Skeletal muscle satellite cell (primary cell): Measurements from ENCODE around the gene TTC28.
"Not testable (repeated sequence)": the region's sequence is repeated elsewhere in the genome, so short reads cannot be mapped to it uniquely, and the experiment has no call there.

Source experiments
- H3K27me3 ChIP-seq: 2 replicates; pipeline ENCODE4 v1.7.0; 2013; ENCODE audit warnings: low read length; ENCODE audit not compliant: control insufficient read depth, insufficient read depth
- H3K36me3 ChIP-seq: 2 replicates; pipeline ENCODE4 v1.7.0; 2013; ENCODE audit warnings: mild to moderate bottlenecking, control low read depth, low read length; ENCODE audit not compliant: insufficient read depth
- H3K4me1 ChIP-seq: 2 replicates; pipeline ENCODE4 v1.7.0; 2013; ENCODE audit warnings: low read length; ENCODE audit not compliant: control insufficient read depth, insufficient read depth
- H3K4me2 ChIP-seq: 2 replicates; pipeline ENCODE4 v1.7.0; 2013; ENCODE audit warnings: mild to moderate bottlenecking, low read length
- H3K4me3 ChIP-seq: 2 replicates; pipeline ENCODE4 v1.7.0; 2013; ENCODE audit warnings: low read length
- H3K9ac ChIP-seq: 2 replicates; pipeline ENCODE4 v1.7.0; 2013; ENCODE audit warnings: mild to moderate bottlenecking, low read depth, low read length, moderate library complexity
- H3K9me3 ChIP-seq: replicated peaks from 2 replicates; pipeline ENCODE4 v1.7.0; 2013; ENCODE audit warnings: mild to moderate bottlenecking, control low read depth, low read length

Gene TTC28

DNA sequence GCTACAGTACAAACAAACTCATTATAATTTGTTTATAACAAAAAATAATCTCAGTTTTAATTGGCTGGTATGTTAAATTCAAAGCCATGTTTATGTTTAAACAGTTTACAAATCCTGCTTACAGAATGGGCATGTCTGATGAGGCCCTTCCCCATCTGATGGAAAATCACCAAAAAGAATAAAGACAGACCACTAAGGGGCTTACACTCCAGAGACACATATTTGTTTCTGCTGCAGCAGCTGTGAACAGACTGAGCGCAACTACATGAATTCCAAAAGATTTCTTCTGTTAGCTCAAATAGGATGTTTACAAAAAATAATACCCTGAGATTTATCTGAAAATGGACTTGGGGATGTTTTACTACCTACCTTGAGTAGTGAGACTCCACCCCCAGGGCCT lies 585.9 kb downstream of the TTC28 start:
- Histone ChIP-seq H3K9me3 (no peaks in the 10 kb centered on the region), H3K36me3 (no peaks in the 10 kb centered on the region), H3K27me3 (no peaks in the 10 kb centered on the region), H3K4me3 (no peak overlapping the region), H3K4me1 (no peaks in the 10 kb centered on the region), H3K4me2 (no peak overlapping the region), H3K9ac (no peak overlapping the region)

DNA sequence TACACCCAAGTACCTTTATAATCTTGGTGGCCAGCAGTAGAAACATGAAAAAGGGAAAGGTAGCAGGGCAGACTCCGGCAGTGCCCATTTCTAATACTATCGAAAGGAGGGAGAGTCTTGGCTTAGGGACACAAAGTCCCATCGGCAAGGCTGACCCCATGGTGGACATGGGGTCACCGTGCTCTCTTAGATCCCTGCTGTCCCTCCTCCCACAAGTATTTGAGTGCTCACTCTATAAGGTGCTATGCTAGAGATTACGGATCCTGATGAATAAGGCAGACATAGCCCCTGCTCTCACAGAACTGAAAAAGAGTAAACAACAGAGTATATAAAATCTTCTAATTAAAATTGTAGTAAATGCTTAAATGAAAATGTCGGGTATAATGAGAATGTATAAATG lies 588.2 kb downstream of the TTC28 start:
- Histone ChIP-seq H3K9me3 (no peaks in the 10 kb centered on the region), H3K9ac (no peak overlapping the region), H3K27me3 (no peaks in the 10 kb centered on the region), H3K4me3 (no peak overlapping the region), H3K4me1 (no peaks in the 10 kb centered on the region), H3K4me2 (no peak overlapping the region), H3K36me3 (no peaks in the 10 kb centered on the region)

DNA sequence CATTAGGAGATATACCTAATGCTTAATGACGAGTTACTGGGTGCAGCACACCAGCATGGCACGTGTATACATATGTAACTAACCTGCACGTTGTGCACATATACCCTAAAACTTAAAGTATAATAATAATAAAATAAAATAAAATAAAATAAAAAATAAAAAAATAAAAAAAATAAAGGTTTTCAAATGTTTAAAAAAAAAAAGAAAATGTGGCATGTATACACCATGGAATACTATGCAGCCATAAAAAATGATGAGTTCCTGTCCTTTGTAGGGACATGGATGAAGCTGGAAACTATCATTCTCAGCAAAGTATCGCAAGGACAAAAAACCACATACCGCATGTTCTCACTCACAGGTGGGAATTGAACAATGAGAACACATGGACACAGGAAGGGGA lies 590.1 kb downstream of the TTC28 start:
- H3K9me3 ChIP-seq, H3K4me2 ChIP-seq, H3K27me3 ChIP-seq, H3K36me3 ChIP-seq, H3K4me3 ChIP-seq, H3K4me1 ChIP-seq, H3K9ac ChIP-seq: not testable (repeated sequence)

DNA sequence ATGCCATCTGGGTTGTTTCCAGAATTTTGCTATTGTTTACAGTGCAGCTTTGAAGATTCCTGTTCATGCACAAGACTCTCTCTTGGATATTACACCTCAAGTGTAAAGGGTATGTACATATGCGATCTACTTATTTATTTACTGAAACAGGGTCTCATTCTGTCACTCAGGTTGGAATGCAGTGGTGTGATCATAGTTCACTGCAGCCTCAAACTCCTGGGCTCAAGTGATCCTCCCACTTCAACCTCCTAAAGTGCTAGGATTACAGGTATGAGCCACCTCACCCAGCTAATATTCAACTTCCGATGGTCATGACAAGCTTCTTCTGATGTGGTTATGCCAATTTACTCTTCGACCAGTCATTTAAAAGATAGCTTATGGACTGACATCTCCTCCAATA lies 602.5 kb downstream of the TTC28 start:
- no peak overlapping the region for H3K4me2 ChIP-seq
- peaks cover 8% of the 10 kb centered on the region for H3K4me1 ChIP-seq
- H3K9me3 ChIP-seq: no peaks in the 10 kb centered on the region
- H3K9ac ChIP-seq: no peak overlapping the region
- no peak overlapping the region for H3K4me3 ChIP-seq
- no peaks in the 10 kb centered on the region for H3K36me3 ChIP-seq
- no peaks in the 10 kb centered on the region for H3K27me3 ChIP-seq

DNA sequence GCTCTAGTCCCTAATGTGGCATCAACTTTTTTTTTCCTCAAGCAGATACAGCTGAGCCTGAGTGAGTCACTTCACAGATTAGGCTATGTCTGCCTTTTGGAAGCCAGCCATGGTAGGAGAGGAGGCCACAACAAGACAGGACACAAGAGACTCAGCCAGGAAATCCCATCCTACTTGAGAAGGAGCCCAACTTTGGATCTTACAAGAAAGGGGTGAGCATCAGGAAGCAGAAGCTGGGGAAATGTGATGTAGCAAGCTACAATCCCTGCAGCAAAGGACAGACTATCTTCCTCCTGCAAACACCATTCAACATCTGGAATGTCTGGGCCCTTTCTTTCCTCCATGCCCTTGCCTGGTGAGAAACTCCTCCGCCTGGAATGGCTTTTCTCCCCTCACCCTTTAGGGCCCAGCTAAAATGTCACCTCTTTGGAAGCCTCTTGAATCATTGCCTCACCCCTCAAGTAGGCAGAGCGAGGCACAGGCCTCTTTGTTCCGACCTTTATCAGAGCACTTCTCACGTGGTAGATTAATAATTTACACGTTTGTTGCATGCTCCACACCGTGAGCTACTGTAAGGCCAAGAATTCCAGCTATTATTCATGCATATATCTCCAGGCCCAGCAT lies 604.2 kb downstream of the TTC28 start:
- no peak overlapping the region for H3K4me3 ChIP-seq
- no peaks in the 10 kb centered on the region for H3K27me3 ChIP-seq
- H3K4me1 ChIP-seq: peaks cover 8% of the 10 kb centered on the region
- H3K9me3 ChIP-seq: no peaks in the 10 kb centered on the region
- H3K36me3 ChIP-seq: no peaks in the 10 kb centered on the region
- H3K4me2 ChIP-seq: no peak overlapping the region
- no peak overlapping the region for H3K9ac ChIP-seq

DNA sequence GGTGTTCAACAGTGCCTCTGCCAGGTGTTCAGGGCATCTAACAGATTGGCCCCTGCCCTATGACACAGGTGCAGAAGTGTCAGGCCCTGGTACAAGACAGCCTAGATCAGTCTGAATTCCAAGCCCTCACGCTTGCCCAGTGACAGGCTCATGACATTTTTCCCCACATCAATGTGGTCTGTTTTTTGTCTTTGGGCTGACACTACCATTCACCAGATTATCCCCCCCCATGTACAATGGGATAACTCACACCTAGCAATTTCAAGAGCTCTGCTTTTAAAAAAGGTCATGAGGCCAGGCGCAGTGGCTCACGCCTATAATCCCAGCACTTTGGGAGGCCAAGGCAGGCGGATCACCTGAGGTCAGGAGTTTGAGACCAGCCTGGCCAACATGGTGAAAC lies 605.1 kb downstream of the TTC28 start:
- Histone ChIP-seq H3K27me3 (no peaks in the 10 kb centered on the region), H3K36me3 (no peaks in the 10 kb centered on the region), H3K4me1 (peaks cover 8% of the 10 kb centered on the region), H3K9me3 (no peaks in the 10 kb centered on the region), H3K9ac (no peak overlapping the region), H3K4me3 (no peak overlapping the region), H3K4me2 (no peak overlapping the region)

DNA sequence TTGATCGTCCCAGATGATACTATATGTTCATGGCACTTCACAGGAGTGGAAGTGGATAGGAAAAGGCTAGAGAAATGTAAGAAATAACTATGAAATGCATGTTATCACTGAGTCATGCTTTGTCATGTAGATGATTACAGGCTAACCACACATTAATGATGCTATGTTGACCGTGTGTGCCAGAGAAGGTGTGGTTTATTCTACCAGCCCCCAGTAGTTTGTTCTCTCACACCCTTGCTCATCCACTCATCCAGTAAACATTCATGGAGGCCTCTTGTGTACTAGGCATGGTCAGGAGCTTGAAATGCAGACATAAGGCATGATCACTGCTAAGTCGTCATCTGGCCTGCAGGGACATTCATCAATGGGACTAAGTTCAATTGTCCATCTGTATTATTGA lies 607.6 kb downstream of the TTC28 start:
- no peaks in the 10 kb centered on the region for H3K36me3 ChIP-seq
- H3K4me2 ChIP-seq: no peak overlapping the region
- H3K4me1 ChIP-seq: peaks cover 8% of the 10 kb centered on the region
- H3K27me3 ChIP-seq: no peaks in the 10 kb centered on the region
- no peak overlapping the region for H3K9ac ChIP-seq
- H3K9me3 ChIP-seq: no peaks in the 10 kb centered on the region
- H3K4me3 ChIP-seq: no peak overlapping the region

DNA sequence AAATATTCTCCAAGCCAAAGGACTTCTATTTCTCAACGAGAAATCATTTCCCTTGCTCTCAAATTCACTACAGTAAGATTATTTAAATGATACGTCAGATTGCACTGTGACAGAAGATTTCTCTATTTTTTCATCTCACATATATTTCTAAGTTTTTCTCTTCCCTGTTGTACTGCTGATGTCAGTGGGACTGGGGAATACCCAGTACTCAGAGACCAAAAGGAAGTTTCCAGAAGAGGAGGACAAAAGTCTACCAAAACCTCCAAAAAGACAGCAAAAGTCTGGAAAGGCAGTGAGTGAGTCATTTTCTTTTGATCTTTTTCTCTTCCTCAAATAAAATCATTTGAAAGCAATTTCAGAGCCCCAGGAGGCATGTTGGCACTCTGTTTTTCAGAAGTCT lies 610.8 kb downstream of the TTC28 start:
- Histone ChIP-seq H3K9me3 (no peaks in the 10 kb centered on the region), H3K4me2 (no peak overlapping the region), H3K9ac (no peak overlapping the region), H3K27me3 (no peaks in the 10 kb centered on the region), H3K36me3 (no peaks in the 10 kb centered on the region), H3K4me3 (no peak overlapping the region), H3K4me1 (no peaks in the 10 kb centered on the region)

DNA sequence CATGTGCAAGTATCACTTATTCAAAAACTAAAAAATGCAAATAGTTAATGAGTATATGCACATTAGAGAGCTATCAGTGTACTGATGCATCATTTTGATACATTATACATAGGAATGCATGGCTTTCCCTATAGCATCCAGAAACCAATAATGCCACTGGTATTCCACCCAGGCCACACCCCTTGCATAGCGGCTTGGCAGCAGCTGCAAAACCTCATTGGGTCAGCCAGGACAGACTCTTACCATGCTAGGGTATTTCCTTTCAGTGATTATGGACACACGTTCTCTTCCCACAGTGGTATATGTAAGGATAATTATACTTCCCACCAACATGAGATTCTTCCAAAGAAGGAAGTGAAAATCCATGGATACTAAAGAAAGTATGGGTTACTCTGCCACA lies 614.7 kb downstream of the TTC28 start:
- H3K4me1 ChIP-seq: no peaks in the 10 kb centered on the region
- no peaks in the 10 kb centered on the region for H3K27me3 ChIP-seq
- H3K4me2 ChIP-seq: no peak overlapping the region
- H3K36me3 ChIP-seq: no peaks in the 10 kb centered on the region
- no peak overlapping the region for H3K4me3 ChIP-seq
- no peak overlapping the region for H3K9ac ChIP-seq
- H3K9me3 ChIP-seq: no peaks in the 10 kb centered on the region

DNA sequence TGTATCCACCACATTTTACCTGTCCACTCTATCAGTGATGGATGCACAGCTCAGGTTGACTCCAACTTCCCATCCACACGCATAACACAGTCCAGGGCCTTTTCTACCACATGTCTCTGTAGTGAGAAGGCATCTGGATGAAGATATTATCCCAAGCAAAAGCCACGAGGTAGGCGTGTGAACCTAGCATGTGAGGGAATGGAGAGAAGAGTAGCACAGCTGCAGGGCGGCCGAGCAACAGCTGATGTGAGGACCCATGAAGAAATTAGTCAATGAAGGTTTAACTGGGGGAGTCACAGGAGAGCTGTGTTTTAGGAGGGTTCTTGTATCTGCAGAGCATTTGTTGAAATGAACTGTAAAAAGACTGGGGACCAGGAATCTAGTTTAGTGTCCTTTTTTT lies 616.0 kb downstream of the TTC28 start:
- Histone ChIP-seq H3K9ac (no peak overlapping the region), H3K4me2 (no peak overlapping the region), H3K36me3 (no peaks in the 10 kb centered on the region), H3K9me3 (no peaks in the 10 kb centered on the region), H3K27me3 (no peaks in the 10 kb centered on the region), H3K4me1 (no peaks in the 10 kb centered on the region), H3K4me3 (no peak overlapping the region)

DNA sequence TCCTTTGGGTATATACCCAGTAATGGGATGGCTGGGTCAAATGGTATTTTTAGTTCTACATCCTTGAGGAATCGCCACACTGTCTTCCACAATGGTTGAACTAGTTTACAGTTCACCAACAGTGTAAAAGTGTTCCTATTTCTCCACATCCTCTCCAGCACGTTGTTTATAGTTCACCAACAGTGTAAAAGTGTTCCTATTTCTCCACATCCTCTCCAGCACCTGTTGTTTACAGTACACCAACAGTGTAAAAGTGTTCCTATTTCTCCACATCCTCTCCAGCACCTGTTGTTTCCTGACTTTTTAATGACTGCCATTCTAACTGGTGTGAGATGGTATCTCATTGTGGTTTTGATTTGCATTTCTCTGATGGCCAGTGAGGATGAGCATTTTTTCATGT lies 619.0 kb downstream of the TTC28 start:
- H3K4me1 ChIP-seq, H3K9me3 ChIP-seq, H3K36me3 ChIP-seq, H3K27me3 ChIP-seq, H3K4me3 ChIP-seq, H3K4me2 ChIP-seq, H3K9ac ChIP-seq: not testable (repeated sequence)

DNA sequence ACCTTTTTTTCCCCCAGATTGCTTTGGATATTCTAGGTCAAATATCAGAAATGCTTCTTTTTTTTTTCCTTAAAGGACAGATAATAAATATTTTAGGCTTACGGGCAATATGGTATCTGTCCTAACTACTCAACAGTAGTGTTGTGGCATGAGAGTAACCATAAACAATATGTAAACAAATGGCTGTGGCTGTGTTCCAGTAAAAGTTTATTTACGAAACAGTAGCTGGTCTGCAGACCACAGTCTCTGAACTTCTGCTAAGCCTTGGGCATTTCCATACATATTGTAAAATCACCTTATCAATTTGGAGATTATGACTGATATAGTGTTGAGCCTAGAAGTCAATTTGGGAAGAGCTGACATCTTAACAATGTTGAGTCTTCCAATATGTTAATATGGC lies 621.6 kb downstream of the TTC28 start:
- Histone ChIP-seq H3K4me2 (no peak overlapping the region), H3K27me3 (no peaks in the 10 kb centered on the region), H3K36me3 (no peaks in the 10 kb centered on the region), H3K4me3 (no peak overlapping the region), H3K9me3 (no peaks in the 10 kb centered on the region), H3K9ac (no peak overlapping the region), H3K4me1 (peaks cover 7% of the 10 kb centered on the region)
